ENCODE results near the gene PRADC1.

GRCh38 chr2:73233932-73234832, 1.1 kb upstream of the PRADC1 start, which contains the start of gene CCT7:
- TF ChIP-seq, protein P1, sequence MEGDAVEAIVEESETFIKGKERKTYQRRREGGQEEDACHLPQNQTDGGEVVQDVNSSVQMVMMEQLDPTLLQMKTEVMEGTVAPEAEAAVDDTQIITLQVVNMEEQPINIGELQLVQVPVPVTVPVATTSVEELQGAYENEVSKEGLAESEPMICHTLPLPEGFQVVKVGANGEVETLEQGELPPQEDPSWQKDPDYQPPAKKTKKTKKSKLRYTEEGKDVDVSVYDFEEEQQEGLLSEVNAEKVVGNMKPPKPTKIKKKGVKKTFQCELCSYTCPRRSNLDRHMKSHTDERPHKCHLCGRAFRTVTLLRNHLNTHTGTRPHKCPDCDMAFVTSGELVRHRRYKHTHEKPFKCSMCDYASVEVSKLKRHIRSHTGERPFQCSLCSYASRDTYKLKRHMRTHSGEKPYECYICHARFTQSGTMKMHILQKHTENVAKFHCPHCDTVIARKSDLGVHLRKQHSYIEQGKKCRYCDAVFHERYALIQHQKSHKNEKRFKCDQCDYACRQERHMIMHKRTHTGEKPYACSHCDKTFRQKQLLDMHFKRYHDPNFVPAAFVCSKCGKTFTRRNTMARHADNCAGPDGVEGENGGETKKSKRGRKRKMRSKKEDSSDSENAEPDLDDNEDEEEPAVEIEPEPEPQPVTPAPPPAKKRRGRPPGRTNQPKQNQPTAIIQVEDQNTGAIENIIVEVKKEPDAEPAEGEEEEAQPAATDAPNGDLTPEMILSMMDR (conservative IDR thresholded peaks at IDR 0.05) = no peak
- TF ChIP-seq EZH2 (IDR thresholded peaks at IDR 0.05; ENCODE audit: low read depth) = no peak

All from PC-9 (cell line).